K562 (cell line): ENCODE data around the gene CEMIP.

Source experiments
- BRD9 ChIP-seq: fragments of 450-650 bp; IDR thresholded peaks from 2 replicates; pipeline ENCODE4 v1.6.1; 2018; ENCODE audit warnings: low read depth; ENCODE audit not compliant: partially characterized antibody
- CREM ChIP-seq: IDR thresholded peaks from 2 replicates; pipeline ENCODE4 v1.6.1; 2014; ENCODE audit warnings: antibody characterized with exemption, low read depth
- SAFB2 ChIP-seq: fragments of 200-400 bp; formaldehyde crosslinking; IDR thresholded peaks from 2 replicates; pipeline ENCODE4 v1.6.1; 2018; ENCODE audit warnings: borderline replicate concordance, low read length, low read depth, moderate library complexity; ENCODE audit not compliant: severe bottlenecking

- TF ChIP-seq CREM (no peak), BRD9 (no peak), SAFB2 (no peak)
These were observed 59.5 kb downstream of the CEMIP start for GRCh38 chr15:80838666-80839065.
